ENCODE measurements around the gene C11orf24. TPM values are rescaled to one million over a fixed set of nuclear protein-coding genes. Genes with fewer than 3 reads are reported as not detected.

The C11orf24 gene
- total and polyA plus RNA-seq, 8 donors: 5.8 to 35.1 (median 20.1) TPM

DNA sequence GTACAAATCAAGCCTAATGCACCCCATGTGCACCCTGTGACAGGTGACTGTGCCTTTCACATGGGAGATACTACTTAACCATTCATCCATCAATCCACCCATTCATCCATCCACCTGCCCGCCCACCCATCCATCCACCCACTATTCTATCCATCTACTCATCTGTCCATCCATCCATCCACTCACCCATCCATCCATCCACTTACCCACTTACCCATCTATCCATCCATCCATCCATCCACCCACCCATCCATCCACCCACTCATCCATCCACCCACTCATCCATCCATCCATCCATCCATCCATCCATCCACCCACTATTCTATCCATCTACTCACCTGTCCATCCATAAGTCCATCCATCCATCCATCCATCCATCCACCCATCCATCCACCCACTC is 7.5 kb downstream of the C11orf24 start:
- intact Hi-C loops (cut with DNase I; ENCODE audit: low total_unique reads): loop anchor here (10.0 kb wide), 1 partner anchor 121 kb away; no protein-coding TSS in a partner anchor
- Histone ChIP-seq H3K27me3 (no peaks in the 10 kb centered on the region), H3K9me3 (no peaks in the 10 kb centered on the region), H3K27ac (no peak overlapping the region), H3K4me3 (no peak overlapping the region), H3K4me1 (peaks cover 7 to 38% (median 33%) of the 10 kb centered on the region in 4 donors), H3K36me3 (peaks cover 43 to 77% (median 77%) of the 10 kb centered on the region in 4 donors)
- no peak for TF ChIP-seq POLR2A (IDR thresholded peaks at IDR 0.05)
- TF ChIP-seq POLR2AphosphoS5 (IDR thresholded peaks at IDR 0.05): no peak
- TF ChIP-seq EP300 (IDR thresholded peaks at IDR 0.05): no peak
- TF ChIP-seq, protein P1, sequence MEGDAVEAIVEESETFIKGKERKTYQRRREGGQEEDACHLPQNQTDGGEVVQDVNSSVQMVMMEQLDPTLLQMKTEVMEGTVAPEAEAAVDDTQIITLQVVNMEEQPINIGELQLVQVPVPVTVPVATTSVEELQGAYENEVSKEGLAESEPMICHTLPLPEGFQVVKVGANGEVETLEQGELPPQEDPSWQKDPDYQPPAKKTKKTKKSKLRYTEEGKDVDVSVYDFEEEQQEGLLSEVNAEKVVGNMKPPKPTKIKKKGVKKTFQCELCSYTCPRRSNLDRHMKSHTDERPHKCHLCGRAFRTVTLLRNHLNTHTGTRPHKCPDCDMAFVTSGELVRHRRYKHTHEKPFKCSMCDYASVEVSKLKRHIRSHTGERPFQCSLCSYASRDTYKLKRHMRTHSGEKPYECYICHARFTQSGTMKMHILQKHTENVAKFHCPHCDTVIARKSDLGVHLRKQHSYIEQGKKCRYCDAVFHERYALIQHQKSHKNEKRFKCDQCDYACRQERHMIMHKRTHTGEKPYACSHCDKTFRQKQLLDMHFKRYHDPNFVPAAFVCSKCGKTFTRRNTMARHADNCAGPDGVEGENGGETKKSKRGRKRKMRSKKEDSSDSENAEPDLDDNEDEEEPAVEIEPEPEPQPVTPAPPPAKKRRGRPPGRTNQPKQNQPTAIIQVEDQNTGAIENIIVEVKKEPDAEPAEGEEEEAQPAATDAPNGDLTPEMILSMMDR (IDR thresholded peaks at IDR 0.05): no peak
- no peak for DNase-seq
- WGBS, 5 donors: 94 to 100% (median 100%) methylated on average over 1 of the region's 1 CpG

- no peak for TF ChIP-seq POLR2A (IDR thresholded peaks at IDR 0.05)
- Histone ChIP-seq H3K4me3 (no peak overlapping the region), H3K4me1 (peaks cover 7 to 31% (median 28%) of the 10 kb centered on the region in 4 donors), H3K27ac (no peak overlapping the region), H3K9me3 (no peaks in the 10 kb centered on the region), H3K27me3 (no peaks in the 10 kb centered on the region), H3K36me3 (peaks cover 43 to 77% (median 77%) of the 10 kb centered on the region in 4 donors)
- 83 to 95% (median 91%) methylated on average over 10 to 13 of the region's 13 CpGs for WGBS, 5 donors
- intact Hi-C loops (cut with DNase I; ENCODE audit: low total_unique reads): loop anchor here (10.0 kb wide), 1 partner anchor 121 kb away; no protein-coding TSS in a partner anchor
- DNase-seq: no peak
Measured at GRCh38 chr11:68263444-68264035, 8.2 kb downstream of the C11orf24 start.

DNA sequence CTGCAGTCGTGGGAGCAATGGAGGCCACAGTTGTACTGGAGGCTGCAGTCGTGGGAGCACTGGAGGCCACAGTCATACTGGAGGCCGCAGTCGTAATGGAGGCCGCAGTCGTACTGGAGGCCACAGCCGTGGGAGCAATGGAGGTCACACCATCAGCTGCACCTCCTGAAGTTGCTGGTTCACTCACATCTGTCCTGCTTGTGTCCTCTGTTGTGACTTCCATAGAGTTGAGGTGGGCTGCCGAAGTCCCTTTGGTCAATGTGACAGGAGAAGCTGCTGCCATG is 9.3 kb downstream of the C11orf24 start:
- intact Hi-C loops (cut with DNase I; ENCODE audit: low total_unique reads): loop anchor here (10.0 kb wide), 1 partner anchor 122 kb away; no protein-coding TSS in a partner anchor
- H3K4me3 ChIP-seq: no peak overlapping the region
- no peak overlapping the region for H3K27ac ChIP-seq
- peaks cover 10 to 29% (median 27%) of the 10 kb centered on the region in 4 donors for H3K4me1 ChIP-seq
- no peaks in the 10 kb centered on the region for H3K27me3 ChIP-seq
- TF ChIP-seq, protein P1 (IDR thresholded peaks at IDR 0.05): no peak
- TF ChIP-seq EP300 (IDR thresholded peaks at IDR 0.05) (no peak), POLR2AphosphoS5 (IDR thresholded peaks at IDR 0.05) (no peak), POLR2A (IDR thresholded peaks at IDR 0.05) (no peak)
- no peak for DNase-seq
- H3K9me3 ChIP-seq: no peaks in the 10 kb centered on the region
- WGBS, 5 donors: 92 to 100% (median 94%) methylated on average over 7 to 8 of the region's 8 CpGs
- H3K36me3 ChIP-seq: peaks cover 36 to 70% (median 70%) of the 10 kb centered on the region in 4 donors

DNA sequence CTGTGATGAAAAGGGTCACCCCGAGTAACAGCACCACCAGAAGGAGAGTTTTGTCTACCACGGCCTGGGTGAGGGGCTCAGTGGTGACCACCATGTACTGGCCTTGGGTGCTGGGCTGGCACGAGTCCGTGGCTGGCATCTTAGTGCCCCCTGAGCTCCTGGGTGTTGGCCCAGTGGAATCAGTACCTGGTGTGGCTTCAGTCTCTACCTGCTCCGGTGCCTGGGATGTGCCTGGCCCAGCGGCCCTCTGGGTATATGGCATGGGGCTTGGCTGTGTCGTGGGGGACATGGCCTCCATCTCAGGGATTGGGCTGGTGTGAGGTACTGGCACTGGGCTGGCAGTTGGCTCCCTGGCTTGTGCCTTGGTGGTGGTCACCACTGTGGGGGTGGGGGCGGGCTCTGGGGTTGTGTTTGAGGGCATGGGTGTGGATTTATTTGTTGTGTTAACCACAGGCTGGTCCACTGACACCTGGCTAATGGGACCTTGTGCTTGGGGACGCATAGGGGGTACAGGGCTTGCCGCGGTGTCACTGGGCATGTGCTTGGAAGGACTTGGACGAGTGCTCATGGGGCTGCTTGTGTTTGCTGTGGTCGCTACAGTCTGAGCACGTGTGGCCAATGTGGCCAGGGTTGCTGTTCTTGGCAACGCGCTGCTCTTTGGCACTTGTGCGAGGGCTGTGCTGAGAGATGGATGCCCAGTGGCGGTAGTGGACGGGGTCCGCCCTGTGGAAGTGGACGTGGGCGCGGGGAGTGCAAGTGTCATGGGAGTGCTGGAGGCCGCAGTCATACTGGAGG is 9.8 kb downstream of the C11orf24 start:
- no peak for DNase-seq
- whole genome bisulfite sequencing, 5 donors: 76 to 89% (median 81%) methylated on average over 21 to 24 of the region's 24 CpGs
- Histone ChIP-seq H3K27me3 (no peaks in the 10 kb centered on the region), H3K9me3 (no peaks in the 10 kb centered on the region), H3K4me1 (peaks cover 15 to 32% (median 26%) of the 10 kb centered on the region in 4 donors), H3K4me3 (no peak overlapping the region), H3K27ac (no peak overlapping the region), H3K36me3 (peaks cover 31 to 65% (median 64%) of the 10 kb centered on the region in 4 donors)
- TF ChIP-seq POLR2A (IDR thresholded peaks at IDR 0.05) (no peak), POLR2AphosphoS5 (IDR thresholded peaks at IDR 0.05) (no peak), EP300 (IDR thresholded peaks at IDR 0.05) (no peak)
- TF ChIP-seq, protein P1 (IDR thresholded peaks at IDR 0.05): no peak
- intact Hi-C loops (cut with DNase I; ENCODE audit: low total_unique reads): loop anchor here (10.0 kb wide), 1 partner anchor 123 kb away; no protein-coding TSS in a partner anchor
